Fibroblast of skin of left biceps (primary cell): ENCODE data around the gene CDH4.
"Not testable (repeated sequence)": the region's sequence is repeated elsewhere in the genome, so short reads cannot be mapped to it uniquely, and the experiment has no call there.

Experiments
- DNase-seq, 2 experiments: peaks; one replicate each; pipeline ENCODE4 v3.0.0-alpha.2; 2013; ENCODE audit warnings: low read depth in 2 of 2

Gene CDH4

GRCh38 chr20:61937963-61938838 lies 686.1 kb downstream of the CDH4 start:
- no peak for DNase-seq

DNA sequence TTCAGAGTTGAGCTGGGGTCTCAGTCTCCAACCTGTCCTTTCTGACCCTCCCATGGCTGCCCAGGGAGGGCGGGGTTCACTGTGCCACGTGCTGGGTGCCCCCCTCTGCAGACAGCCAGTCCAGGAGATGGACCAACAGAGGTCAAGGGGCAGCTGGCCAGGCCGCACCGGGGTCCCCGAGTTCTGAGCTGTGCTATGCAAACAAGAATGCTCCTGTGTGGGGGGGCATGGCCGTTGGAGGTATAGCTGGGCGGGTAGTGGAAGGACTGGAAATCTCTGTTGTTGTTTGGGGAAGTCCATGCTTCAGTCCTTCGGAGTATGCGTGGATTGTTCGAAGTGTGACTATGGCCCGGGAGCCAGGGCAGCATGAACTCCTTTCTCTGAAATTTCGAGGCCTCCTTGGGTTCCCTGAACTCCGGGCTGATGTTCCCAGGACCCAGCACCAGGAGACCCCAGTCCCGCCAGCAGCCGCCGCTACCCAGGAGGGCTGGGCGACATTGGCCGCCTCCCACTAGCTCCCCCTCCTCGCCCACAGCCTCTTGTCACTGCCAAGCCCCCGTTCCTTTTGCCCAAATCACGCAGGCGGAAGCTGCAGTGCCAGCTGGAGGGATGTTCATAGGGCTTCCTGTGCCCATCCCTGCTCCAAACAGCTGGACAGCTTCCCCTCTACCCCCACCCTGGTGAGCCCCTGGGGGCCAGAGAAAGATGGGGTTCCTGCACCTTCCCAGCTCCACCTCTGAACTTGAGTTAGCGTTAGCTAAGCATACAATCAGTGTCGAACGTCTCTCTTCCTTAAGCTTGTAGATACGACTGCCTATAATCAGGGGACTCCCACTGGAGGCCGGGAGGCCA lies 687.0 kb downstream of the CDH4 start:
- no peak for DNase-seq

- no peak for DNase-seq
These were observed 687.8 kb downstream of the CDH4 start for GRCh38 chr20:61939691-61940360.

GRCh38 chr20:61940491-61940890 lies 688.4 kb downstream of the CDH4 start:
- DNase-seq = no peak

- no peak for DNase-seq
These were observed 689.1 kb downstream of the CDH4 start for GRCh38 chr20:61940976-61941720.

- no peak for DNase-seq
These were observed 689.8 kb downstream of the CDH4 start for GRCh38 chr20:61941721-61942405.

GRCh38 chr20:61942526-61942925 lies 690.5 kb downstream of the CDH4 start:
- no peak for DNase-seq

DNA sequence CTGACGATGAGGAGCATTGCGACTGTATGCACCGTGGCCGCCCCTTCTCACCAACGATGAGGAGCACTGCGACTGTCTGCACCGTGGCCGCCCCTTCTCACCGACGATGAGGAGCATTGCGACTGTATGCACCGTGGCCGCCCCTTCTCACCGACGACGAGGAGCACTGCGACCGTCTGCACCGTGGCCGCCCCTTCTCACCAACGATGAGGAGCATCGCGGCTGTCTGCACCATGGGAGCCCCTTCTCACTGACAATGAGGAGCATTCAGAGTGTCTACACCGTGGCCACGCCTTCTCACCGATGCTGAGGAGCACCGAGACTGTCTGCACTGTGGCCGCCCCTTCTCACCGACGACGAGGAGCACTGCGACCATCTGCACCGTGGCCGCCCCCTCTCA lies 692.9 kb downstream of the CDH4 start:
- DNase-seq = not testable (repeated sequence)

- DNase-seq = not testable (repeated sequence)
These were observed 693.4 kb downstream of the CDH4 start for GRCh38 chr20:61945495-61945894.

- DNase-seq = not testable (repeated sequence)
These were observed 696.0 kb downstream of the CDH4 start for GRCh38 chr20:61948056-61948455.

DNA sequence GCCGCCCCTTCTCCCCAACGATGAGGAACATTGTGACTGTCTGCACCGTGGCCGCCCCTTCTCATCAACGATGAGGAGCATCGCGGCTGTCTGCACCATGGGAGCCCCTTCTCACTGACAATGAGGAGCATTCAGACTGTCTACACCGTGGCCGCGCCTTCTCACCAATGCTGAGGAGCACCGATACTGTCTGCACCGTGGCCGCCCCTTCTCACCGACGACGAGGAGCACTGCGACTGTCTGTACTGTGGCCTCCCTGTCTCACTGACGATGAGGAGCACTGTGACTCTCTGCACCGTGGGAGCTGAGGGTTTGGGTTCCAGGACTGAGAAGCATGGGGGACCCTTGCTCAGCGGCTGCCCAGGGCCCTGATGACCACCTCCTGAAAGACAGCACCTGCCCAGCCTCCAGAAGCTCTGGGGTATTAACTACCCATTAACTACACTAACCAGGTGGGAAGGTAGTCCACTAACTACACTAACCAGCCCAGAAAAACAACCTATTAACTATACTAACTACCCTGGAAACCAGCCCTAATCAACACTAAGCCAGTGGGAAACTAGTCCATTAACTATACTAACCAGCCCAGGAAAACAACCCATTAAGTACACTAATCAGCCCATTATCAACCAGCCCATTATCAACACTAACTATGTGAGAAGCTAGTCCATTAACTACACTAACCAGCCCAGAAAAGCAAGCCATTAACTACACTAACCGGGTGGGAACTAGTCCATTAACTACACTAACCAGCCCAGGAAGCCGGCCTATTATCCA lies 696.7 kb downstream of the CDH4 start:
- DNase-seq = no peak

- DNase-seq = no peak
These were observed 697.3 kb downstream of the CDH4 start for GRCh38 chr20:61949363-61949713.

GRCh38 chr20:61949714-61950640 lies 697.9 kb downstream of the CDH4 start:
- no peak for DNase-seq

GRCh38 chr20:61950641-61951071 lies 698.6 kb downstream of the CDH4 start:
- no peak for DNase-seq

GRCh38 chr20:61951695-61952533 lies 699.9 kb downstream of the CDH4 start:
- DNase-seq = peak; percentile 5 to 7

- no peak for DNase-seq
These were observed 701.3 kb downstream of the CDH4 start for GRCh38 chr20:61953037-61954021.
